ENCODE measurements around the gene TDRD1. TPM values are rescaled to one million over a fixed set of nuclear protein-coding genes. Genes with fewer than 3 reads are reported as not detected.

The TDRD1 gene
- total RNA-seq, 2 donors from 2014 or later, result 0.41 TPM; not detected in 1

DNA sequence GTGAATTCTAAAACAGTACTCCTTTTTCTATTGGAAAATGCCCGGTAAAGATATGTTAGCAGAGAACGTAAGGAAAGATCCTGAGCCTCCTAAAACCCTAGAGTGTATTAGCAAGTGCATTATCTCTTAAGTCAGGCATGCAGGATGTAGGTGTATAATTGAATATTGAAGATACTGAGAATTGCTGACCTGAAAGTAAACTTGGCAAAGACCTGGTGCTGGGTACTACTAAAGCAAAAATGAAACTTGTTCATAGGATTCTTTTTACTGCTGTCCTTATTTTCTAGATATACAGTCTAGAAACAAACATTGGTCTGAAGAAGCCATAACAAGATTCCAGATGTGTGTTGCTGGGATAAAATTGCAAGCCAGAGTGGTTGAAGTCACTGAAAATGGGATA lies 41.1 kb downstream of the TDRD1 start:
- H3K4me1 ChIP-seq (ENCODE audit: control insufficient read depth in 1 of 2, low read depth in 2 of 2), result no peaks in the 10 kb centered on the region
- H3K4me3 ChIP-seq, result no peak overlapping the region
- H3K27me3 ChIP-seq (replicated peaks; ENCODE audit: insufficient read depth), result no peaks in the 10 kb centered on the region
- H3K36me3 ChIP-seq, result no peaks in the 10 kb centered on the region
- ATAC-seq (ENCODE audit: insufficient number of reproducible peaks, low FRiP score, low read depth) (no peak), DNase-seq (ENCODE audit: low spot score) (no peak)
- TF ChIP-seq CTCF (IDR thresholded peaks at IDR 0.05), result no peak
- H3K9me3 ChIP-seq, result no peaks in the 10 kb centered on the region
- H3K27ac ChIP-seq, result no peak overlapping the region

DNA sequence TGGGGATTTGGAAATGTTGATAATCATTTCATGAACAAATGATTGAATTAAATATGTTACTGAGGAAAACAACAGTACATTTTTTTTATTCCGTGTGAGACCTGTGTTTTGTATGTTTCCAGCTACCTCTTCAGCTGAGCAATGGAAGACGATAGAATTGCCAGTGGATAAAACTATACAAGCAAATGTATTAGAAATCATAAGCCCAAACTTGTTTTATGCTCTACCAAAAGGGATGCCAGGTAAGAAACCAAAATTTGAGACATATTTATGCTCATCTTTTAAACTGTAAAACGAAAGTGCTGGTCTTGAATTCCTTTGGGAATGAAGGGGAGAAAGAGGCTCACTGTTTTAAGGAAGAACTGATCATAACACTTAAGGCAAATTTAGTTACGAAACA lies 42.1 kb downstream of the TDRD1 start:
- no peak for ATAC-seq (ENCODE audit: insufficient number of reproducible peaks, low FRiP score, low read depth)
- TF ChIP-seq CTCF (IDR thresholded peaks at IDR 0.05), result no peak
- no peak overlapping the region for H3K27ac ChIP-seq
- DNase-seq (ENCODE audit: low spot score), result no peak
- no peaks in the 10 kb centered on the region for H3K36me3 ChIP-seq
- no peaks in the 10 kb centered on the region for H3K27me3 ChIP-seq (replicated peaks; ENCODE audit: insufficient read depth)
- no peak overlapping the region for H3K4me3 ChIP-seq
- no peaks in the 10 kb centered on the region for H3K4me1 ChIP-seq (ENCODE audit: control insufficient read depth in 1 of 2, low read depth in 2 of 2)
- no peaks in the 10 kb centered on the region for H3K9me3 ChIP-seq

DNA sequence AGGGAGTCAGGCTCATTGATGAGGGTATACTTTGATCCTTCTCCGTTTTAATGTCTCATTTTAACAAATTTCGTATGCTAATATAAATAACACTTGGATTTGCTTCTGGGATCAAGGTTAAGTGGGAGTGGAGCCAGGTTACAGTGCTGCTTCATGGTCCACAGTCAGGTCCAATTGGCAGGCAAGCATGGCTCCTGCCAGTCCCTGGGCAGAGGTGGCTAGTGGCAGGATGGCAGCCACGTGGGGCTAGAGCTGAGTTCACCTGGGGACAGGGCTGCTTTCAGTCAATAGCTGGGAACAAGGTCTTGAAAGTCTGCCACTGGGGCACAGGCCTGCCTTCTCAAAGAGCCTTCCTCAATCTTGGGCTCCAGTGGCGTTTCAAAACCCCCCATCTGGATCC lies 43.9 kb downstream of the TDRD1 start:
- ATAC-seq (ENCODE audit: insufficient number of reproducible peaks, low FRiP score, low read depth) (no peak), DNase-seq (ENCODE audit: low spot score) (no peak)
- Histone ChIP-seq H3K27ac (no peak overlapping the region), H3K9me3 (no peaks in the 10 kb centered on the region), H3K4me1 (ENCODE audit: control insufficient read depth in 1 of 2, low read depth in 2 of 2) (no peaks in the 10 kb centered on the region), H3K36me3 (no peaks in the 10 kb centered on the region), H3K27me3 (replicated peaks; ENCODE audit: insufficient read depth) (no peaks in the 10 kb centered on the region), H3K4me3 (no peak overlapping the region)
- no peak for TF ChIP-seq CTCF (IDR thresholded peaks at IDR 0.05)

- Histone ChIP-seq H3K27me3 (replicated peaks; ENCODE audit: insufficient read depth) (no peaks in the 10 kb centered on the region), H3K36me3 (no peaks in the 10 kb centered on the region), H3K27ac (no peak overlapping the region), H3K4me3 (no peak overlapping the region), H3K4me1 (ENCODE audit: control insufficient read depth in 1 of 2, low read depth in 2 of 2) (no peaks in the 10 kb centered on the region), H3K9me3 (no peaks in the 10 kb centered on the region)
- no peak for TF ChIP-seq CTCF (IDR thresholded peaks at IDR 0.05)
- ATAC-seq (ENCODE audit: insufficient number of reproducible peaks, low FRiP score, low read depth) (no peak), DNase-seq (ENCODE audit: low spot score) (no peak)
These were observed 49.0 kb downstream of the TDRD1 start for GRCh38 chr10:114228156-114228555.

GRCh38 chr10:114232561-114233176 lies 53.5 kb downstream of the TDRD1 start:
- H3K4me1 ChIP-seq (ENCODE audit: control insufficient read depth in 1 of 2, low read depth in 2 of 2), result no peaks in the 10 kb centered on the region
- no peaks in the 10 kb centered on the region for H3K27me3 ChIP-seq (replicated peaks; ENCODE audit: insufficient read depth)
- no peaks in the 10 kb centered on the region for H3K36me3 ChIP-seq
- no peak overlapping the region for H3K4me3 ChIP-seq
- no peak for DNase-seq (ENCODE audit: low spot score)
- H3K27ac ChIP-seq, result no peak overlapping the region
- H3K9me3 ChIP-seq, result no peaks in the 10 kb centered on the region
- TF ChIP-seq CTCF (IDR thresholded peaks at IDR 0.05), result no peak
- ATAC-seq (ENCODE audit: insufficient number of reproducible peaks, low FRiP score, low read depth), result no peak
